Left ventricle myocardium superior (tissue), 1 donor: ENCODE measurements around the gene FAM200B. TPM values are rescaled to one million over a fixed set of nuclear protein-coding genes. Genes with fewer than 3 reads are reported as not detected.
"Not testable (repeated sequence)": the region's sequence is repeated elsewhere in the genome, so short reads cannot be mapped to it uniquely, and the experiment has no call there.

Experiments used
- ATAC-seq: fragments of 200-7000 bp; cut with Tn5 transposase; one replicate; pipeline ENCODE4 v1.9.1; 2020; ENCODE audit warnings: mild to moderate bottlenecking, moderate library complexity
- DNase-seq: peaks from one replicate; pipeline ENCODE4 v3.0.0-alpha.2; 2020
- intact Hi-C: fragments of 100-400 bp; cut with micrococcal nuclease; formaldehyde crosslinking; loops from one replicate; pipeline ENCODE4 v1.11.0; 2022
- total RNA-seq: library from RNA; stranded (reverse); fragmentation: NEBNext Ultra II Directional; extraction: Animal tissue kit (Norgen Biotek cat#: 25700); gene quantifications from one replicate; pipeline ENCODE4 v1.2.1, GENCODE V29; 2021
- donor health status: DM: no; HTN: yes; CAD: no; lungs with severe emphysema.

Gene FAM200B
- total RNA-seq, 1 donor from 2014 or later: 30.9 TPM

GRCh38 chr4:15717657-15718416 is 36.2 kb downstream of the FAM200B start:
- intact Hi-C loops: no loop called here
- DNase-seq (no peak), ATAC-seq (peak; percentile 45)

GRCh38 chr4:15718465-15718864 is 36.8 kb downstream of the FAM200B start:
- no peak for ATAC-seq
- no peak for DNase-seq
- intact Hi-C loops: no loop called here

- DNase-seq (no peak), ATAC-seq (no peak)
- intact Hi-C loops: no loop called here
Measured at GRCh38 chr4:15718959-15719358, 37.3 kb downstream of the FAM200B start.

GRCh38 chr4:15719506-15719905 is 37.9 kb downstream of the FAM200B start:
- intact Hi-C loops: no loop called here
- DNase-seq (no peak), ATAC-seq (no peak)

- ATAC-seq (no peak), DNase-seq (no peak)
- intact Hi-C loops: no loop called here
Measured at GRCh38 chr4:15720851-15721250, 39.2 kb downstream of the FAM200B start.

GRCh38 chr4:15725608-15726007 is 44.0 kb downstream of the FAM200B start:
- DNase-seq (no peak), ATAC-seq (no peak)
- intact Hi-C loops: no loop called here

- peak; percentile 45 for ATAC-seq
- intact Hi-C loops: loop anchor here (10.0 kb wide), 1 partner anchor 225 kb away; no protein-coding TSS in a partner anchor
- DNase-seq: no peak
Measured at GRCh38 chr4:15729910-15730533, 48.4 kb downstream of the FAM200B start.

- not testable (repeated sequence) for DNase-seq, ATAC-seq
- intact Hi-C loops: loop anchor here (10.0 kb wide), 1 partner anchor 222 kb away; no protein-coding TSS in a partner anchor
Measured at GRCh38 chr4:15733061-15733460, 51.4 kb downstream of the FAM200B start.

- DNase-seq (no peak), ATAC-seq (no peak)
- intact Hi-C loops: loop anchor here (10.0 kb wide), 1 partner anchor 219 kb away; no protein-coding TSS in a partner anchor
Measured at GRCh38 chr4:15735536-15735935, 53.9 kb downstream of the FAM200B start.

- intact Hi-C loops: loop anchor here (10.0 kb wide), 1 partner anchor 218 kb away; no protein-coding TSS in a partner anchor
- DNase-seq (no peak), ATAC-seq (no peak)
Measured at GRCh38 chr4:15736514-15737050, 55.0 kb downstream of the FAM200B start.

GRCh38 chr4:15737255-15737654 is 55.6 kb downstream of the FAM200B start:
- DNase-seq (no peak), ATAC-seq (no peak)
- intact Hi-C loops: loop anchor here (10.0 kb wide), 1 partner anchor 218 kb away; no protein-coding TSS in a partner anchor

GRCh38 chr4:15738877-15739276 is 57.2 kb downstream of the FAM200B start:
- DNase-seq: no peak
- intact Hi-C loops: loop anchor here (10.0 kb wide), 1 partner anchor 216 kb away; no protein-coding TSS in a partner anchor
- ATAC-seq: no peak

Other genes with a start within 250 kb of the FAM200B start
- gene CC2D2A, start 211.9 kb upstream of the FAM200B start, total RNA-seq: 8.2 TPM
- 101 TPM for gene FBXL5, start 26.5 kb upstream of the FAM200B start, total RNA-seq
- gene BST1, start 21.2 kb downstream of the FAM200B start, total RNA-seq: 3.6 TPM
- 1.7 TPM for gene CD38, start 96.5 kb downstream of the FAM200B start, total RNA-seq